HG03575 (cell line): ENCODE measurements around the gene BLM.

ENCODE experiments used
- ATAC-seq: cut with Tn5 transposase; IDR thresholded peaks from one replicate; pipeline ENCODE4 v1.9.1; 2021; ENCODE audit not compliant: unreplicated experiment, insufficient number of reproducible peaks, low FRiP score; ENCODE audit errors: extremely low read depth

Gene BLM

DNA sequence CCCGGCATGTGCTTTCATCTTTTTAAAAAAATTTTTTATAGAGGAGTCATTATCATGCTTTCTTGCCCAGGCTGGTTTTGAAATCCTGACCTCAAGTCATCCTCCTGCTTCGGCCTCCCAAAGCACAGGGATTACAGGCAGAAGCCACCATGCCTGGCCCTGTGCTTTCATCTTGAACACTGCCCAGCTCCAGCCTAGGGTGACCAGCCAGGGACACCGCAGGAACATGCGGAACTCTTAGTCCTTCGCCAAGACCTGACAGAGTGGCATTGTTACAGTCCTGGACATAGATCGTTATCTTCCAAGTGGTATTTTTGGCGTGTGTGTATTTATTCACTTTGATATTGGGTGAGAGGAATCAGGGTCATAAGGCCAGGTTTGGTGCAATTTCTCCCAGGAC lies 143.3 kb downstream of the BLM start:
- no peak for ATAC-seq

DNA sequence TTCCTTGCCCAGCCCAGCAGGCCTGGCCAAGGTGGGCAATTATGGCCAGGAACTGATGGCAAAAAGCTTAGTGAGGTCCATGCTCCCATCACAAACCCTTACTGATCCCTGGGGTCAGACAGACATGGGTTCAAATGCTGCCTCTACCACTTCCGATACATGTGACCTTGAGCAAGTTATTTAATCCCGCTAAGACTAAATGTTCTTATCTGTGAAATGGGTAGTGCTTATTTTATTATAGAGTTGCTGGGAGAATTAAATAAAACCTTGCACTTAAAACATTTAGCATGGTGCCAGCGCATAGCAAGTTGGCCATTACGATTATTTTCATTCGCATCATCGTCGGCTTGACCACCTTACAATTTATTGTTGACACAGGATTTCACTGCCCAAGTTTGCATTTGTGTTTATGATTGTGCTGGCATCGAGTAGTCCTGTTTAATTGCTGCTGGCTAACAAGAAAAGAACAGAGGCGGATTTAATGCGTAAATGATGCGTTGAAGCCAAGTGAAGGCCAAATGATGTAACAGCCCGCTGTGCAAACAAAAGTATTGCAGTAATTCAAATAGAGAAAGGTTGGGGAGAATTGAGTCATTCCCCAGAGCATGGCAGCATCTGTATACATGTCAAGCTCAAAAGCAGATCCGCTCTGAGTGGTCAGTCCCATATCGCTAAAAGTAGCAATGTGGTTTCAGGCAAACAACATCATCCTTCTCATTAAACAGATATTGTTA lies 144.0 kb downstream of the BLM start:
- no peak for ATAC-seq

DNA sequence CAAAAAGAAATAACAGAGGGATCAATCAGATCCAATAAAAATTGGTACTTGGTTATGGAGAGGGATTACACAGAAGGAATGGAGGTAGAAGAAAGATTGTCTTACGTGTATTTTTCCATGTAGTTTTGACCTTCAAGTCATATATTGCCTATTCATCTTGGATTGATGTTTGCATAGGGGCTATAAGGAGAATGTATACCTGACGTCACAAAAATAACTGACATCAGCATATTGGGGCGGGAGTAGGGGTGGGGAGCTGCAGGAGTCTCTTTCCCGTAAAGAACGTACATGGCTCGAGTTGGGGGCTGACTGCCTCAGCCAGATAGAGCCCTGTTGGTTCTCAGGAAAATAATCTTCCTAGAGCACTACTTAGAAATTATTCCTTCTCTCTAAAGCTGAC lies 145.3 kb downstream of the BLM start:
- no peak for ATAC-seq

DNA sequence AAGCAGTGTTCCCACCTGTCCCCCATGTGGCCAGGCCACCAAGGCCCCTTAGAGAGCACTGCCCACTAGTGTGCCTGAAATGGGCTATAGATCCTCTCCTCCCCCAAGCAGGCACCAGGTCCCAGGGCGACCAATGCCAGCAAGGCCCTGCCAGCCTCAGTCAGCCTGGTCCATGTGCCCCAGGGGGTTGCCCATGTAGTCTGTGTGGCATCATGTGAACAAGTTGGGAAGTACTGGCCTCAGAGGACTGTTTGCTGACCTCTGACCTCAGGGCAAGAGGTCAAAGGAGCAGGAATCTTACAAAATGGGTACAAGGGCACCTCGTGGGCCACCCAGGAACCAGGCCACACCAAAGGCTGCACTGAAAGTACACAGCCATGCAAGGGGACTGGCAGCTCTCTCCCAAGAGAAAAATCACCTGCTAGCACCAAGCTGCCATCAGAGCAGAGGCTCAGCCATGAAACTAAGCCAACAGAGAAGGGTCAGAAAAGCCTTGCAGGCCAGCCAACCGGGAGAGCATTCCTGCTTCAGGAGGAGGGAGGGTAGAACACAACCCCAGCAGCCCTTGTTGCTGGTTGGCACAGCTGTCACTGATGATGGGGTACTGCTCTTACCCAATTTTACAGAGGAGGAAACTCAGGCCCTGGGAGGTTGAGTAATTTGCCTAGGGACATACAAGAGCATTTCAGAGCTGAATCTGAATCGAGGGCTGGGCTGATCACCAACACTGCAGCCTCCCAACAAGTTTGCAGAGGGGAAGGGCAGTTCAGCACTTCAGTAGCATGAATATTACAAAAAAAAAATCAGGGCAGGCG lies 146.0 kb downstream of the BLM start:
- ATAC-seq = no peak

DNA sequence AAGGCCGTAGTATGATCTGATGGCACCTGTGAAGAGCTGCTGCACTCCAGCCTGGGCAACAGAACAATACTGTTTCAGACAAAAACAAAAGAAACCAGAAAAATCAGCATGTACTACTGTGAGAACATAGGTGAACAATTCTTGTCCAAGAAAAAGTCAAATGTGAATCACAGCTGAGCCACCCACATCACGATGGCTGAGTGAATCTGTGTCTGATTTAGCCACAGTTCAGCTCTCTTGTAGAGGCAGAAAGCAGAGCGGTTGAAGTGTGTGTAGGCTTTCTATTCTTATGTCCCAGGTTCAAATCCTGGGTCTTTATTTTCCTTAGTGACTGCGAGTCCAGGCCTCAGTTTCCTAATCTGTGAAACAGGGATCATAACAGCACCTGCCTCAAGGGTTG lies 146.8 kb downstream of the BLM start:
- no peak for ATAC-seq

DNA sequence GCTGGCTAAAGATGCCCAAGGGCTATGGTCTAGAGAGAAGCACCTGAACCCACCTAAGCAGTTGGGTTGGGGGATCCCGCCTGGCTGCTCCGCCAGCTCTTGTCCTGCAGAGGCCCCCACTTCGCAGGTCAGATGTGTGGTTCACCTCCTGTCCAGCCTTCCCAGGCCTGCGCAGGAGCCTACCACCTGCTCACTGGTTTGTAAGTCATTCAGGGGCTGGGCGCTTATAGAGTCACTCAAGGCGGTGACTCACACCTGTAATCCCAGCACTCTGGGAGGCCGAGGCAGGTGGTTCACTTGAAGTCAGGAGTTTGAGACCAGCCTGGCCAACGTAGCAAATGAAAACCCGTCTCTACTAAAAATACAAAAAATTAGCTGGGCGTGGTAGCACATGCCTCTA lies 147.4 kb downstream of the BLM start:
- no peak for ATAC-seq

DNA sequence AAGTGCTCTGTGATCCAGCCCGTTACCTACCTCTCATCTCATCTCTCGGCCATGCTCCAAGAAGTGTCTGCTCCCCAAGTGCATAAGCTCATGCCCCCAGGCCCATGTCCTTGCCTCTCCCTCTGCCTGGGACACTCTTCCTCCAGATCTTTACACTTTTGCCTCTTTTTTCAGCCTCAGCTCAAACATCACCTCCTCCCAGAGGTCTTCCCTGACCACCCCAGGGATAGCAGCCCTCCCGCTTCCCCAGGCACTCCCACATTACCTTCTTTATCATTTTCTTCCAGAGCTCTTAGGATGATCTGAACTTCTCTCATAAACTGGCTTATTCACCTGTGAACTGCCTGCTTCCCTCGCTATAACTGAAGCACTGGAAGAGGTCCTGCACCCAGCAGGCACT lies 148.6 kb downstream of the BLM start:
- ATAC-seq = no peak
